Mononuclear cell (primary cell): ENCODE measurements around the gene LCN10. TPM values are rescaled to one million over a fixed set of nuclear protein-coding genes. Genes with fewer than 3 reads are reported as not detected.

Experiments
- H3K27me3 ChIP-seq: 2 replicates; pipeline ENCODE4 v1.6.0; 2011; ENCODE audit warnings: low read length, control low read depth; ENCODE audit not compliant: insufficient read depth
- H3K4me1 ChIP-seq: 2 replicates; pipeline ENCODE4 v1.5.1; 2011; ENCODE audit warnings: mild to moderate bottlenecking, low read length, control low read depth; ENCODE audit not compliant: insufficient read depth
- H3K4me3 ChIP-seq: 2 replicates; pipeline ENCODE4 v1.5.1; 2011; ENCODE audit warnings: mild to moderate bottlenecking, low read length, moderate library complexity
- H3K9me3 ChIP-seq: 2 replicates; pipeline ENCODE4 v1.5.1; 2011; ENCODE audit warnings: low read depth, mild to moderate bottlenecking, control low read depth, low read length
- total RNA-seq: library from RNA; depleted of rRNA; stranded (reverse); fragments of >200 nt; gene quantifications from one replicate; pipeline ENCODE4 v1.2.3, GENCODE V29; 2012

LCN10 gene
- total RNA-seq, 1 donor: not detected

- no peaks in the 10 kb centered on the region for H3K27me3 ChIP-seq
- H3K9me3 ChIP-seq: peaks cover 16% of the 10 kb centered on the region
- no peak overlapping the region for H3K4me3 ChIP-seq
- peaks cover 5% of the 10 kb centered on the region for H3K4me1 ChIP-seq
Observed at GRCh38 chr9:136751814-136752213, 9.1 kb upstream of the LCN10 start.

DNA sequence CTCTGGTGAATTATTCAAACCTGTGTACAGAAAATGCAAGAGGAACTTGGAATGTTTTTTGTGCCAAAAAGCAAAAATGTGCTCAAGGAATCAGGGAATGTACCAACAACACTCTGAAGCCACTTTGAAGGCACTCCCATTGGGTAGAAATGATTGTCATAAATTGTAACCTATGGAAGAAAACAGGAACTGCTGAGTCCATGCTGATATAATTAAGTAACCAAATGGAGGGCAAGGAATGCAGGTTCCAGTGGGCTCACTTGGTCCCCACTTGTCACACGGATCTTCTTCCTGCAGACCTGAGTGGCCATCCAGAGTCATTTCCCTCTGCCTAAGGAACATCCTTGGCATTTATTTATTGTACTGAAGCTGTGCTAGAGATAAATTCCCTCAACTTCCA, 8.5 kb upstream of the LCN10 start:
- Histone ChIP-seq H3K4me3 (no peak overlapping the region), H3K4me1 (peaks cover 5% of the 10 kb centered on the region), H3K27me3 (no peaks in the 10 kb centered on the region), H3K9me3 (peaks cover 16% of the 10 kb centered on the region)

GRCh38 chr9:136750526-136750925, 7.8 kb upstream of the LCN10 start:
- Histone ChIP-seq H3K9me3 (peaks cover 16% of the 10 kb centered on the region), H3K4me3 (no peak overlapping the region), H3K4me1 (peaks cover 5% of the 10 kb centered on the region), H3K27me3 (no peaks in the 10 kb centered on the region)

- Histone ChIP-seq H3K4me3 (no peak overlapping the region), H3K9me3 (peaks cover 16% of the 10 kb centered on the region), H3K27me3 (no peaks in the 10 kb centered on the region), H3K4me1 (peaks cover 5% of the 10 kb centered on the region)
Observed at GRCh38 chr9:136748666-136749611, 6.2 kb upstream of the LCN10 start.

- no peaks in the 10 kb centered on the region for H3K27me3 ChIP-seq
- peaks cover 16% of the 10 kb centered on the region for H3K9me3 ChIP-seq
- peaks cover 5% of the 10 kb centered on the region for H3K4me1 ChIP-seq
- H3K4me3 ChIP-seq: no peak within 1 kb of the TSS
Observed at GRCh38 chr9:136748201-136748600, 5.5 kb upstream of the LCN10 start, which contains the start of gene LCN6. LCN6 (minus strand) TSS chr9:136748525; CDS start chr9:136748483, 42 bp downstream.

DNA sequence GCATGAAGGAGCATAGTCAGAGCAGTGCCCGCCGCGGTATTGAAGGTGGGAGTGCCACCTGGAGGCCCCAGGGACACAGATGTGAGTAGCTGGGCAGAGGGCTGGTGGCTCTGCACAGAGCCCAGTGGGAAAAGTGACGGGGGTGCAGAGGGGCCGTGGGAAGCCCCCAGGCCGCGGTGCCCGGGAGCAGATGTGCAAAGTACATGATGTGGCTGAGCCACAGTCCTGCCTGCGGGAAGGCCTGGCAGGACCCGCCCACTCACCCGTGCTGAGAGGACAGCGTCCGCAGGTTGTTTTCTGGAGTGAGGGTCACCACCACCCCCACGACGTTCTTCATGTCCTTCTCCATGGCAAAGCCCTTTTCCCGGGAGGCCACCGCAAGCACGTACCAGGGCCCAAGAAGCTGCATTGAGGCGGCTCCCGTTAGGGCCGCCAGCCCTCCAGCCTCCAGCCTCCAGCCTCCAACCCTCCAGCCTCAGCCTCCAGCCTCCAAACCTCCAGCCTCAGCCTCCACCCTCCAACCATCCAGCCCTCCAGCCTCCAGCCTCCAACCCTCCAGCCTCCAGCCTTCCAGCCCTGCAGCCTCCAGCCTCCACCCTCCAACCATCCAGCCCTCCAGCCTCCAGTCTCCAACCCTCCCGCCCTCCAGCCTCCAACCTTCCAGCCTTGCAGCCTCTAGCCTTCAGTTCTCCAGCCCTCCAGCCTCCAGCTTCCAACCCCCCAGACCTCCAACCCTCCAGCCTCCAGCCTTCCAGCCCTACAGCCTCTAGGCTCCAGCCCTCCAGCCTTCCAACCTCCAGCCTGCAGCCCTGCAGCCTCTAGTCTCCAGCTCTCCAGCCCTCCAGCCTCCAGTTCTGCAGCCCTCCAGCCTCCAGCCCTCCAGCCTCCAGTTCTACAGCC, 4.7 kb upstream of the LCN10 start:
- no peak overlapping the region for H3K4me3 ChIP-seq
- peaks cover 5% of the 10 kb centered on the region for H3K4me1 ChIP-seq
- peaks cover 13% of the 10 kb centered on the region for H3K9me3 ChIP-seq
- no peaks in the 10 kb centered on the region for H3K27me3 ChIP-seq

GRCh38 chr9:136746621-136747020, 3.9 kb upstream of the LCN10 start:
- H3K4me3 ChIP-seq: no peak overlapping the region
- no peaks in the 10 kb centered on the region for H3K27me3 ChIP-seq
- peaks cover 5% of the 10 kb centered on the region for H3K4me1 ChIP-seq
- peaks cover 5% of the 10 kb centered on the region for H3K9me3 ChIP-seq

GRCh38 chr9:136746155-136746490, 3.4 kb upstream of the LCN10 start:
- Histone ChIP-seq H3K4me3 (no peak overlapping the region), H3K4me1 (peaks cover 5% of the 10 kb centered on the region), H3K9me3 (no peaks in the 10 kb centered on the region), H3K27me3 (no peaks in the 10 kb centered on the region)

DNA sequence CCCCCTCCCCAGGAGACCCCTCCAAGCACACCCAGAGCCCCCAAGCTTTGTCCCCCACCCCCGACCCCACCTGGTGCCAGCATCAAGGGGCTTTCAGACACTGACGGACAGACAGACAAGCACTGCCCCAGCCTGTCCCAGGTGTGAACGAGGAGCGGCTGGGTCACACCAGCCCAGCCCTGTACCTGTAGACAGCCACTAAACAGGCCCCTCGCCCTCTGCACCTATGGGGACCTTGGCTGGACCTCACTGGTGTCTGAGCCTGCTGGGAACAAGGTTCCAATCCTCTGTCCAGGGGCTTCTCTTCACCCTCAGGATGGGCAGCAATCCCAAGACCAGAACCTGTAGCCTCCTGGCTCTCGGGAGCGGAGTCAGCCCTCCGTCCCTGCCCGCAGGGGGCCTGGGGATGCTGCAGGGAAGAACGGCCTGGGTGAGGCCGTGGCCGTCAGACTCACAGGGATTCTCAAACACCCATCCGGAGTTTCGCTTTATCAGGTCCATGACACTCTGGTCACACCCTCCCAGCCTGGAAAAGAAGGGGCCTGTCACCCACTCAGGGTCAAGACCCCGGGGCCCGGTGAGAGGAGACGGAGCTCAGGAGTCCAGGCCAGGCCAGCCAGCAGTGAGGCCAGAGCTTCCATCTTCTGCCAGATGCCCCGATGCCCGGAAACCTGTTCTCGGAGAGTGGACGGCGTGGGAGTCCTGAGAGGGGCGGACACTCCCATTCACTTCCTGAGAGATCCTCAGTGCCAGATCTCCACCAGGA, 2.8 kb upstream of the LCN10 start:
- H3K27me3 ChIP-seq: no peaks in the 10 kb centered on the region
- no peak overlapping the region for H3K4me3 ChIP-seq
- H3K4me1 ChIP-seq: peaks cover 5% of the 10 kb centered on the region
- H3K9me3 ChIP-seq: no peaks in the 10 kb centered on the region

DNA sequence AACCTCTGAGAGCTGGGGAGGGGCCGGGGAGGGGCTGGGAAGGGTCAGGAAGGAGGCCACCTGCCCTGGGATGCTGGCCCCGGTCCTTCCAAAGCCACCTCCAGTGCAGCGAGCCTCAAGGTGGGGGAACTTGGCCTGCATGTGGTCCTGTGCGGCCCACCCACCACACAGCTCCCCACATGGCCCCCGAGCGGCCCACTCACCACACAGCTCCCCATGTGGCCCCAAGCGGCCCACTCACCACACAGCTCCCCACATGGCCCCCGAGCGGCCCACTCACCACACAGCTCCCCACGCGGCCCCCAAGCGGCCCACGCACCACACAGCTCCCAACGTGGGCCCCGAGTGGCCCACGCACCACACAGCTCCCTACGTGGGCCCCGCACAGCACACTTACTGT, 2.0 kb upstream of the LCN10 start:
- Histone ChIP-seq H3K4me1 (peaks cover 5% of the 10 kb centered on the region), H3K4me3 (no peak overlapping the region), H3K27me3 (no peaks in the 10 kb centered on the region), H3K9me3 (no peaks in the 10 kb centered on the region)

DNA sequence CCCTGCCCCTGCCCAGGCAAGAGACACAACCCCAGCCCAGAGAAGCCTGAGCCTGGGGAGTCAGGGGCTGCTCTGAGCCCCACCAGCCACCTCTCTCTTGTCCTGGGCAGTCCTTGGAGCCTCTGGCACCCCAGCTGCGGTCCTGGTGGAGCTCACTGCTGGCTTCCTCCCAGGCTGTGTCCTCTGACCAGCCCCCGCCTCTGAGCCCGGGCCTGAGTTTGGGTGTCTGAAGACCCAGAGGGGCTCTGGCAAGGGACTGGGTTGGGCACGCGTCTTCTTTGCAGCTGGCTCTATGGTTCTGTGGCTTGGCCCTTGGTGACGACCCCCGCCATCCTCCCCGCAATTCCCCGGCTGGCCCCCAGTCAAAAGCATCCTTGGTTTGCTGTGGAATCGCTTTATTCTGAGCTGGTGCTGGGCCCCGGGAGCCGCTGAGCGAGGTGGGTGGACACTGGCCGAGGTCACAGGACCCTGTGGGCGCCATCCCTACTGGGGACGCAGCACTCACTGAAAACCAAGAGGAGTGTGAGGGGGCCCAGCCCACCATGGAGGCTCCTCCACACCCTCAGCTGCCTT, 985 bp upstream of the LCN10 start:
- no peaks in the 10 kb centered on the region for H3K4me1 ChIP-seq
- H3K4me3 ChIP-seq: no peak overlapping the region
- no peaks in the 10 kb centered on the region for H3K9me3 ChIP-seq
- H3K27me3 ChIP-seq: no peaks in the 10 kb centered on the region

DNA sequence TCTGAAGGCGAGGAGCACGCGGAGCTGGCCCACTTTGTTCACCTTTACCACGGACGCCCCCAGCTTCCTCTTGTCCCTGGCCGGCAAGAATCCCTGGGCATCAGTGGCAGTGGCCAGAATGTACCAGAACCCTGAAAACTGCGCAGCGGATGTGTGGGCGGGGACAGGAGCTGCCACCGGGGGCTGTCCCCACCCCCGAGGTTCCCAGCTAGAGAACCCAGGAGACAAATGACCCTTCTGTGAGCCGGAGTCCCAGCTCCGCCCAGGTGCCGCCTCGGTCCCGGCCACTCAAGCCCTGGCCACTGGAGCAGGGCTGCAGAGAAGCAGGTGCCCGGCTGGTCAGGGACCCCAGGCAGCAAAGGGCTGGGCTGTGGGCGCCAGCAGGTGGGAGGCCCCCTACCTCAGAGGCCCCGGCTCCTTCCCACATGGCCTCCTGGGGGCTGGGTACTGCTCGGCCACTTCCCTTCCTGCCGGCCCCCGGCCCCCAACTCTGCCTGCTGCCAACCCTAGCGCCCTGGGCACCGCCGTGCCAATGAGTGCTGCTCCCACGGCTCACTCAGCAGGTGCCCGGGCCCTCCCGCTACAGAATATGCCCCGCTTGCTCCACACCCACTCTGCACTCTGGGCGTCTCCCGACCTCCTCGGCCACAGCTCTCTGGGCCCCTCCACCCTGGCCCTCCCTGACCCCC, 713 bp downstream of the LCN10 start:
- peak overlapping the region; percentile 30 for H3K4me3 ChIP-seq
- no peaks in the 10 kb centered on the region for H3K27me3 ChIP-seq
- H3K4me1 ChIP-seq: no peaks in the 10 kb centered on the region
- no peaks in the 10 kb centered on the region for H3K9me3 ChIP-seq

DNA sequence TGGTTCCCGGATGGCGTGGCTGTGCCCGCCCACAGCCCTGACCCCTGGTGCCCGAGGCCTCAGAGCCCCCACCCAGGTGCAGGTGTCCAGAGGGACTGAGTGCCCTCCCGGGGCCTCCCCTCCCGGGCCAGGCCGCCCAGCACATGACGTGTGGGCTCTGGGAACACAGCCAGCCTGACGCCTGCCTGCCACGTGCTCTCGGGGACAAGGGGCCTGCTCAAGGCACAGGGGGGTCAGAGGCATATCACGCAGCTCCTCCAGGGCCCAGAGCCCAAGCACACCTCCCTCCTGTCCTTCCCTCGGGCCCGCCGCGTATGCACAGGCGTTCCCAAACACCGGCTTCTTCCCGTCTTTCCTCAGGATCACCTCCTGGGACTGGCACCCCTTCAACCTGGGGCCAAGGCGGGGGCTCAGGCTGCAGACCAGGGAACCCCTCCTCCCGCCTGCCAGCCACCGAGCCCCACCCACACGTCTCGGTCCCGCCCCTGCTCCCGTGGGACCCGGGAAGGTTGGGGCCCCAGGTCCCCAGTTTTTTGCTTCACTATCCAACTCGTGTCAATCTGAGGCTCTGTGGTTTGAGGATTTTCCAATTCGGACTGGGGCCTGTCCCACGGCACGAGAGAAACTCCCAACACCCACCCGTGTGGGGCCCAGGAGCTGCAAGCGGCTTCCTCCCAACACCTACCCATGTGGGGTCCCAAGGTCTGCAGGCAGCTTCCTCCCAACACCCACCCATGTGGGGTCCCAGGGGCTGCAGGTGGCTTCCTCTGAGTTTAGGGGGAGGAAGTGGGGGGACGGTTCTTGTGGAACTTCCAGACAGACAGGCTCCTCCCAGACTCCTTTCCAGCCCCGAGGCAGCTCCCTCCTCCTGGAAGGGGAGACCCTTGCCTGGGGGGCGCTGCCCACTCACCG, 1.5 kb downstream of the LCN10 start:
- H3K4me3 ChIP-seq: peak overlapping the region; percentile 30
- no peaks in the 10 kb centered on the region for H3K27me3 ChIP-seq
- no peaks in the 10 kb centered on the region for H3K4me1 ChIP-seq
- H3K9me3 ChIP-seq: no peaks in the 10 kb centered on the region
